WTC11 (cell line): ENCODE measurements around the gene YIF1B.

Experiments used
- CTCF ChIP-seq: fragments of 200-600 bp; IDR thresholded peaks from 2 replicates; pipeline ENCODE4 v1.8.0; 2022; ENCODE audit warnings: antibody characterized with exemption
- USF2 ChIP-seq: sonication (generic); formaldehyde crosslinking; IDR thresholded peaks from 2 replicates; pipeline ENCODE4 v1.8.1; 2023; ENCODE audit warnings: mild to moderate bottlenecking, missing genetic modification reagents, moderate library complexity

- no peak for TF ChIP-seq CTCF
- no peak for TF ChIP-seq USF2 (CRISPR knock-in tag)
These were observed 8.7 kb downstream of the YIF1B start for GRCh38 chr19:38307076-38307475.
